ENCODE results near the gene ROBO1.

DNA sequence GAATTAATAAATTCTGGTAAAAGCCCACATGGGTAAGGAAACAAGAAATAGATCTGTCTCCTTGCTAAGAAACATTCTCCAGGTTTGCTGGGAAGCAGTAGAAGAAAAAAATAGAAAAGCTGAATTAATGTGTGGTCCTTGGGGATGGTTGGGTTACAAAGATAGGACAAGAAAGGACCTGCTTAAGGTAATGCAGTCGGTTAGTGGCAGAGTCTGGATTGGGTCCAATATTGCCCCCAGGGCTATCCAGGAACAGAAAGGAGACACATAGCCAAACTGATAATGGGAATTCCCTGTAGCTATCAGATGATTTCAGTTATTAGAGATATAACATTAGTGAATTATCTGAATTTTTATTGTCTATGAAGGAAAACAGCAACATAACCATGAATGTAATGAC is 584.3 kb downstream of the ROBO1 start:
- TF ChIP-seq, protein P1, sequence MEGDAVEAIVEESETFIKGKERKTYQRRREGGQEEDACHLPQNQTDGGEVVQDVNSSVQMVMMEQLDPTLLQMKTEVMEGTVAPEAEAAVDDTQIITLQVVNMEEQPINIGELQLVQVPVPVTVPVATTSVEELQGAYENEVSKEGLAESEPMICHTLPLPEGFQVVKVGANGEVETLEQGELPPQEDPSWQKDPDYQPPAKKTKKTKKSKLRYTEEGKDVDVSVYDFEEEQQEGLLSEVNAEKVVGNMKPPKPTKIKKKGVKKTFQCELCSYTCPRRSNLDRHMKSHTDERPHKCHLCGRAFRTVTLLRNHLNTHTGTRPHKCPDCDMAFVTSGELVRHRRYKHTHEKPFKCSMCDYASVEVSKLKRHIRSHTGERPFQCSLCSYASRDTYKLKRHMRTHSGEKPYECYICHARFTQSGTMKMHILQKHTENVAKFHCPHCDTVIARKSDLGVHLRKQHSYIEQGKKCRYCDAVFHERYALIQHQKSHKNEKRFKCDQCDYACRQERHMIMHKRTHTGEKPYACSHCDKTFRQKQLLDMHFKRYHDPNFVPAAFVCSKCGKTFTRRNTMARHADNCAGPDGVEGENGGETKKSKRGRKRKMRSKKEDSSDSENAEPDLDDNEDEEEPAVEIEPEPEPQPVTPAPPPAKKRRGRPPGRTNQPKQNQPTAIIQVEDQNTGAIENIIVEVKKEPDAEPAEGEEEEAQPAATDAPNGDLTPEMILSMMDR (IDR thresholded peaks at IDR 0.05), result no peak
- no peak for TF ChIP-seq POLR2AphosphoS5 (IDR thresholded peaks at IDR 0.05)
